ENCODE results near the gene HSD17B7. TPM values are rescaled to one million over a fixed set of nuclear protein-coding genes. Genes with fewer than 3 reads are reported as not detected.

Gene HSD17B7
- total and polyA plus RNA-seq, 2 of the 8 experiments (the other 6 are each of a cell fraction or from before 2014, with no cell fraction given), result 31.0 to 37.8 TPM

DNA sequence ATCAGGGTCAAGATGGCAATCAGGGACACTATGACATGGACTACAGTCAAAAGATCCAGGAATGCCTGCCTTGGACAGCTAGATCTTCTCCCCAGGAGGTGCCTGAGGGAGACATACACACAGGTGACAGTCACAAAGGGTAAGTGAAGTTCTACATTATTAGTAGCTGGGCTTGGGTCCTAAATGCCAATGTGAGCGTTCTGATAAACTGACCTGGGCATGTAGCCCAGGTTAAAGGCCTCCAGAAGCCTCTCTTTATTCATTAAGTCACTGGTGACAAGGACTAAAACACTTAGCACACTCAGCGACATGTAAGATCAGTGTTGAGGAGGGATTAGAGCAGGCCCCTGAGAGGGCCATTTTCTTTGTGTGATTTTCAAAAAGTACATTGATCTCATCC, 48.9 kb upstream of the HSD17B7 start:
- H3K23me2 ChIP-seq (ENCODE audit: low read depth, low read length), result no peaks in the 10 kb centered on the region
- ChIA-PET POLR2A (ENCODE audit: partially characterized antibody) (no interaction called here), CTCF (ENCODE audit: partially characterized antibody) (no interaction called here)
- H3K23ac ChIP-seq (ENCODE audit: insufficient read length), result no peak overlapping the region
- H3K56ac ChIP-seq (replicated peaks; ENCODE audit: insufficient read length, low read depth, low read length), result no peak overlapping the region
- H2BK5ac ChIP-seq (ENCODE audit: low read depth, low read length), result no peak overlapping the region
- no peak overlapping the region for H3K18ac ChIP-seq (ENCODE audit: extremely low read depth, low read length)
- H3K9me3 ChIP-seq (ENCODE audit: insufficient read depth in 2 of 2, low read depth in 1 of 2, low read length in 1 of 2), result peaks cover 8% of the 10 kb centered on the region in 2 experiments; a peak in 3 of 4 replicates
- DNase-seq (ENCODE audit: low read depth in 1 of 2, low spot score in 2 of 2) (no peak), FAIRE-seq (no peak)
- no peaks in the 10 kb centered on the region for H4K20me1 ChIP-seq (replicated peaks in 1 of 2; ENCODE audit: control insufficient read depth in 1 of 2, insufficient read depth in 2 of 2, low read length in 2 of 2)
- no peak overlapping the region for H2BK12ac ChIP-seq (ENCODE audit: low read depth, low read length)
- H3K4ac ChIP-seq (replicated peaks; ENCODE audit: insufficient read length, low read depth, low read length), result no peak overlapping the region
- no peak overlapping the region for H3K9ac ChIP-seq (replicated peaks in 1 of 4; ENCODE audit: extremely low read depth in 1 of 4, low read depth in 3 of 4, low read length in 3 of 4)
- H2BK120ac ChIP-seq (replicated peaks; ENCODE audit: low read depth, low read length), result no peak overlapping the region
- no peaks in the 10 kb centered on the region for H3K4me1 ChIP-seq (replicated peaks in 1 of 4; ENCODE audit: control insufficient read depth in 3 of 4, insufficient read depth in 4 of 4, low read length in 3 of 4)
- H3K27me3 ChIP-seq (replicated peaks in 1 of 4; ENCODE audit: control insufficient read depth in 3 of 4, extremely low read depth in 1 of 4, insufficient read depth in 3 of 4, low read length in 3 of 4), result no peaks in the 10 kb centered on the region
- no peak overlapping the region for H4K5ac ChIP-seq (ENCODE audit: insufficient read length, low read depth, low read length)
- no peaks in the 10 kb centered on the region; a peak in 1 of 8 replicates for H3K36me3 ChIP-seq (ENCODE audit: control insufficient read depth in 2 of 4, insufficient read depth in 4 of 4, low read length in 3 of 4)
- WGBS, 2 experiments (ENCODE audit: extremely low coverage in 1 of 2, insufficient coverage in 1 of 2, insufficient read length in 1 of 2, insufficient replicate concordance in 2 of 2, low coverage in 1 of 2, low lambda C conversion rate in 2 of 2, missing lambda C conversion rate in 1 of 2), result 86% methylated on average over 2 of the region's 2 CpGs; no CpG with 5 or more reads in 1 of the 2 experiments
- H3K14ac ChIP-seq (ENCODE audit: insufficient read length), result no peak overlapping the region
- H3K4me3 ChIP-seq (ENCODE audit: extremely low read depth in 1 of 4, insufficient read depth in 2 of 4, low read depth in 3 of 4, low read length in 4 of 4), result no peak overlapping the region
- no peak overlapping the region for H4K8ac ChIP-seq (ENCODE audit: extremely low read depth, insufficient read depth, low read length)
- H4K91ac ChIP-seq (replicated peaks; ENCODE audit: insufficient read length, low read length), result no peak overlapping the region
- H2BK15ac ChIP-seq (ENCODE audit: low read length), result no peak overlapping the region
- no peaks in the 10 kb centered on the region for H3K79me1 ChIP-seq (ENCODE audit: low read depth, low read length)
- H2AFZ ChIP-seq (ENCODE audit: low read length), result no peak overlapping the region
- H3K79me2 ChIP-seq (ENCODE audit: control insufficient read depth in 1 of 2, insufficient read depth in 2 of 2, low read length in 2 of 2), result no peaks in the 10 kb centered on the region
- H3K4me2 ChIP-seq (ENCODE audit: insufficient read depth in 1 of 2, low read depth in 2 of 2, low read length in 2 of 2), result no peak overlapping the region
- H2BK20ac ChIP-seq (ENCODE audit: low read length), result no peak overlapping the region
- no peak overlapping the region for H2AK5ac ChIP-seq (ENCODE audit: low read depth, low read length)
- H3K27ac ChIP-seq (ENCODE audit: low read depth, low read length), result no peak overlapping the region
- no peak for TF ChIP-seq SRF (IDR thresholded peaks at IDR 0.05; ENCODE audit: low read depth, low read length)
- TF ChIP-seq RAD21 (IDR thresholded peaks at IDR 0.05 in 1 of 2, conservative IDR thresholded peaks at IDR 0.05 in 1 of 2; ENCODE audit: low read depth in 2 of 2, low read length in 2 of 2), result no peak
